ENCODE measurements around the gene METRNL. TPM values are rescaled to one million over a fixed set of nuclear protein-coding genes. Genes with fewer than 3 reads are reported as not detected.
"Not testable (repeated sequence)": the region's sequence is repeated elsewhere in the genome, so short reads cannot be mapped to it uniquely, and the experiment has no call there.

METRNL gene
- total RNA-seq, 1 donor, result 105 TPM

DNA sequence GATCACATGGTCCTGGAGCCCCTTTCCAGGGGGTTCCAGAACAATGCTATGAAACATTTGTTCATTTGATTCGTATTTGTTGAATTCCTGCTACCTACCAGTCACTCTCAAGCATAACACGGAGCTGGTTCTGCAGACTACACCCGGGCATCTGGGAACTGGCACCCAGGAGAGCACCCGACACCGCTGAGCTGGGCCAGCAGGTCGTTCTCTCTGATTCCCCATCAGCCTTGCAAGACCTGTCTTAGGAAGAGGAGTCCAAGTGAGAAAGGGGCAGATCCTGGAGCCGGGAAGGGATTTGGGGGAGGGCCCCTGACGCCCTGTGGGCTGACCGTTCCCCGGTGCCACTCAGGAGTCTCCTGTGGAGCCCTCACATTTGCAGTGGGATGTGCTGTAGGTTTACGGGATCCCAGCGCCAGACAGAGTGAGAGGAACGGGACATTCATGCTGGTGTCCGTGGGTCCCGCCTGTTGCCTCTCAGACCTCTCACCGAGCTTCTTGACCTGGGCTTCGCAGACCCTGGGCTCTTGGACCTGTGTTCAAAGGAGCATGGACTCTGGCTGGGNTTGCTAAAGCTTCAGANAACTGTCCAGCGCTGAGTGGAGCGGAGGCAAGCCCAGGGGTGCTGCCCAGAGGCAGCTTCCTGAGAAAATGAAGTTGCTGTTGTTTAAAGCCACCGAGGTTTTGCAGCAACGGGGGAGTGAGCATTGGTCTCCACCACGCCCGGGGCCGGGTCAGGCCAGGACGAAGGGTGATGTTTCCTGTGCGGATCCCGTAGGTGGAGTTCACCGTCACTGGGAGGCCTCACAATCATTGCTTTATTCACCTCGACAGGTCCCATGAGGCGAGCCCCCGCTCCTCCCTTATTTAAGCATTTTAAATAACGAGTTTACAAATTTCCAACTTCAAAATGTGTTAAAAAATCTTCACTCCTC lies 49.2 kb downstream of the METRNL start:
- H3K4me3 ChIP-seq (ENCODE audit: low read depth, low read length), result no peak overlapping the region
- DNase-seq (ENCODE audit: low read depth), result no peak
- TF ChIP-seq, protein P1, sequence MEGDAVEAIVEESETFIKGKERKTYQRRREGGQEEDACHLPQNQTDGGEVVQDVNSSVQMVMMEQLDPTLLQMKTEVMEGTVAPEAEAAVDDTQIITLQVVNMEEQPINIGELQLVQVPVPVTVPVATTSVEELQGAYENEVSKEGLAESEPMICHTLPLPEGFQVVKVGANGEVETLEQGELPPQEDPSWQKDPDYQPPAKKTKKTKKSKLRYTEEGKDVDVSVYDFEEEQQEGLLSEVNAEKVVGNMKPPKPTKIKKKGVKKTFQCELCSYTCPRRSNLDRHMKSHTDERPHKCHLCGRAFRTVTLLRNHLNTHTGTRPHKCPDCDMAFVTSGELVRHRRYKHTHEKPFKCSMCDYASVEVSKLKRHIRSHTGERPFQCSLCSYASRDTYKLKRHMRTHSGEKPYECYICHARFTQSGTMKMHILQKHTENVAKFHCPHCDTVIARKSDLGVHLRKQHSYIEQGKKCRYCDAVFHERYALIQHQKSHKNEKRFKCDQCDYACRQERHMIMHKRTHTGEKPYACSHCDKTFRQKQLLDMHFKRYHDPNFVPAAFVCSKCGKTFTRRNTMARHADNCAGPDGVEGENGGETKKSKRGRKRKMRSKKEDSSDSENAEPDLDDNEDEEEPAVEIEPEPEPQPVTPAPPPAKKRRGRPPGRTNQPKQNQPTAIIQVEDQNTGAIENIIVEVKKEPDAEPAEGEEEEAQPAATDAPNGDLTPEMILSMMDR (IDR thresholded peaks at IDR 0.05; ENCODE audit: insufficient read depth, low read length), result no peak

DNA sequence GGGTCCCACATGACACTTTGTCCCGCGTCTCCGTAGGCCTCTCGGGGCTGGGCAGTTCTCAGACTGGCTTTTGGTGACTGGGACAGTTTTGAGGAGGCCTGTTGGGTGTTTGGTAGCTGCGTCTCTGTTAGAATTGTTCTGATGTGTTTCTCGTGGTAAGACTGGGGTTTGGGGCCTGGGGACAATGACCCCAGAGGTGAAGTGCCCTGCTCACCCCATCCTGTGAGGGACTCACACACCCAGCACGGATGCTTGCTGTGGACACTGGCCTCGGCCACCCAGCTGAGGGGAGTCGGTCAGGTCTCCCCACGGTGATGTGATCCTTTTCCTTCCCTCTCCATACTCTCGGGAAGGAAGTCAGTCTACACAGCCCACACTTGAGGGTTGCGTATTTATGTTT lies 50.3 kb downstream of the METRNL start:
- TF ChIP-seq, protein P1 (IDR thresholded peaks at IDR 0.05; ENCODE audit: insufficient read depth, low read length), result no peak
- no peak overlapping the region for H3K4me3 ChIP-seq (ENCODE audit: low read depth, low read length)
- no peak for DNase-seq (ENCODE audit: low read depth)

DNA sequence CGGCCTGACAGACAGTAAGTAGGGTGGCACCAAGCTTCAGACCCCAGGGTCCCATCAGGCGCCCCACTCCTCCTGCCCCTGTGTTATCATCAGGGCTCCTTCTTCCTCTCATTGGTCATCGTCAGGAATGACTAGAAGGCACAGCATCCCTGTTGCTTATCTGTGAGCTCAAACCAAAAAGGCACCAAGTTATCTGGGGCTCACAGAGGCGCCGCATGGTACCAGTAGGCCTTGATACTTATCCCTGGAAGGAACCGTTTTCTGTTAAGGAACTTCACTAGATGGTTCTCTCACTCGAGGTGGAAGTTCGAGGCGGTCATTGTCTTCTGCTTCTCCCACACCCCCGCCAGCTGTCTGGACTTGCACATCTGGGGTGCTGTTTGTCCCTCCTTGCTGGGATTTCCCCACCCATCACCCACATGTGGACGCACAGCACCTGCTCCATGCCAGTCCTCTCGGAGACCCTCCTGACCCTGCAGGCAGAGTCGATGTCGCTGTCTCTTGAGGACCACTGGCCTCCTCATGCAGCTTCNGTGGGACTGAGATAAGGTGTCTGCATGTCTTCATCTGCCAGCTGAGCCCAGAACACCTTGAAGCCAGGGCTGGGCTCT lies 52.1 kb downstream of the METRNL start:
- TF ChIP-seq, protein P1 (IDR thresholded peaks at IDR 0.05; ENCODE audit: insufficient read depth, low read length), result no peak
- no peak for DNase-seq (ENCODE audit: low read depth)
- no peak overlapping the region for H3K4me3 ChIP-seq (ENCODE audit: low read depth, low read length)

DNA sequence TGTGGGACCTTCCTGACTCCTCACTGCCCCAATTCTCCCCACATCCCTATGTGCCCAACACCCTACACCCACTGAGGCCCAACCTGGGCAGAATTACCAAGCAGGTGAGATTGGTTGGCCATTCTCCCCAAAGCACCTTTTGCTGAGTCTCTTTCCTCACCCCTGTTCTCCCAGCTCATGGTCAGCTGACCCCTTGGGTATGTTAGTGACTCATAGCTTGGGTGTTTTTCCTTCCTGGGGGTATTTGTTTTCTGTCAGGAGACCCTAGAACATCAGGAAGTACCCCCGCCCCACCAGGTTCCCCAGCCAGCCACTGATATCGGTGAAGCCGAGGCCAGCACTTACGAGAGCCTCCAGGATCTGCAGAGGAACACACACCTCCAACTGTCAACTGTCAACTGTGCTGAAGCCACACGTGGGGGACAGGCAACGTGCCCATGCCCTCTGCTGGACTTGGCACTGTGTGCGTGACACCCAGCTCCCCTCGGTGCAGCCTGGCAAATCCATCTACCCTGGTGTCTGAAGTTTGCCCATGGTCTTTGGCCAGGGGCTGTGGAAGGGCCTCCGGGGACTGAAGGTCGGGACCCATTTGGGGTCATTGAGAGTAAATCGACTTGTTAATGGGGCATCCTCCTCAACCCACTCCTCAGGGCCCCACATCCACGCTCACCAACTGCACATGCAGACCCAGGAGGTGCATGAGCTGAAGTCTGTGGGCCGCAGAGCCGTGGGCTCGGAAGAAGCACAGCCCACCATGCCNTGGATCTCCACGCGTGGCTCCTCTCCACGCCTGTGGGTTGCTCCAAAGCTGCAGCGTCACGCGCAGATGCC lies 53.1 kb downstream of the METRNL start:
- no peak overlapping the region for H3K4me3 ChIP-seq (ENCODE audit: low read depth, low read length)
- TF ChIP-seq, protein P1 (IDR thresholded peaks at IDR 0.05; ENCODE audit: insufficient read depth, low read length), result no peak
- no peak for DNase-seq (ENCODE audit: low read depth)

DNA sequence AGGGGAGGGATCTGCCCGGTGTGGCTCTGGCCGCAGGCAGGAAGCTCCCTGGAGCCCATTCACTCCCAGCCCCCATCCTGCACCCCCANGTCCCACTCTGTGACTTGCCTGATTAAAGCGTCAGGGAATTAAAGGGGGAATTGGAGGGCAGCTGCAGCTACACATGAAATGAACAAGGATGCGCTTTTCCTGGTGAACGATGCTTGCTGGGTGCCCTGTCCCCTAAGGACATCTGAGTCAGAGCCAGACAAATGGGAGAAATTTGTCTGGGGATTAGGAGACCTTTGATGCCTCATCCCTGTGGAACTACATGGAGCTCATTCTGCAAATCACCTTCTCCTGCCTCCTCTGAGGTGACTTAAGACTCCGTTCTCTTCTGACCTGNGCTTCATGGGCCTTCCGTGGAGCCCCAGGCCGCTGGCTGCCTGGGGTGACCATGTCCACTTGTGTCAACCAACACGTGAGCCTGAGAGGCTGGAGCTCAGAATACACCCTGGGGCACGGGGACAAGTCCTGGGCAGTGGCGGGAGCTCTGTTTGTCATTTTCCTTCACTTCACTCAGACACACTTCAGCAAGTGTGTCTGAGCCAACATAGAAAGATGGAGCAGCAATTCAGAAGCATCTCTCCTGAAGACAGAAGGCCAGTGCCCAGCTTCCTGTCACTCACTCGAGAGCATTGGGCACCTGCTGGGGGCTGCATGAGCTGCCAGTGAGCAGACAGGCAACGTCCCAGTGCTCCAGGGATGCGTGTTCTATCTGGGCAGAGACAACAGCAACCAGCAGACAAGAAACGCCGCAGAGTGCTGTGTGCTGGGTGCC lies 54.1 kb downstream of the METRNL start:
- TF ChIP-seq, protein P1 (IDR thresholded peaks at IDR 0.05; ENCODE audit: insufficient read depth, low read length), result no peak
- DNase-seq (ENCODE audit: low read depth), result no peak
- no peak overlapping the region for H3K4me3 ChIP-seq (ENCODE audit: low read depth, low read length)

DNA sequence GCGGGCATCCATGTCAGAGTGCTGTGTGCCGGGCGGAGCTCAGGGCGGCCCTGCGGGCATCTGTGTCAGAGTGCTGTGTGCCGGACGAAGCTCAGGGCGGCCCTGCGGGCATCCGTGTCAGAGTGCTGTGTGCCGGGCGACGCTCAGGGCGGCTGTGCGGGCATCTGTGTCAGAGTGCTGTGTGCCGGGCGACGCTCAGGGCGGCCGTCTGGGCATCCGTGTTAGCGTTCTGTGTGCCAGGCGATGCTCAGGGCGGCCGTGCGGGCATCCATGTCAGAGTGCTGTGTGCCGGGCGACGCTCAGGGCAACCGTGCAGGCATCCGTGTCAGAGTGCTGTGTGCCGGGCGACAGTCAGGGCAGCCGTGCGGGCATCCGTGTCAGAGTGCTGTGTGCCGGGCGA lies 55.0 kb downstream of the METRNL start:
- not testable (repeated sequence) for DNase-seq (ENCODE audit: low read depth); H3K4me3 ChIP-seq (ENCODE audit: low read depth, low read length)

All from fibroblast of the aortic adventitia (primary cell).